GM19455 (cell line): ENCODE results near the gene EFL1.
"Not testable (repeated sequence)": the region's sequence is repeated elsewhere in the genome, so short reads cannot be mapped to it uniquely, and the experiment has no call there.

Experiments
- ATAC-seq: cut with Tn5 transposase; IDR thresholded peaks from one replicate; pipeline ENCODE4 v1.9.1; 2021; ENCODE audit not compliant: unreplicated experiment

The EFL1 gene

DNA sequence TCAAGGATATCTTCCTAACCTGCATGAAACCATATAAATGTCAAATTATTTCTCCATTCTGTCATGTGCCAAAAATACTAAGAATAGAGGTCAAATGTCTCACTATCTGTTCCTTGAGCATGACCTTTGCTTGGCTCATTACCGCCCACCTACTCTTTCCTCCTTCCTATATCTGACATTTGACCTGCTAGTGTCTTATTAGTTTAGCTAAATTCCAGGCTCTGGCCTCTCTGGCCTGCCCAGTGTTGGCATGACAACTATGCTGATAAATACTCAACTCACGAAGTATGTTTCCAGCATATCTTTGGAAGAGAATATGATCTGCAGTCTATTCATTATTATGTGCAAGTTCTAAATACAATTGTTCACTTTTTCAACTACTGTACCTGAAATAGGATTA lies 58.0 kb downstream of the EFL1 start:
- ATAC-seq, result not testable (repeated sequence)

DNA sequence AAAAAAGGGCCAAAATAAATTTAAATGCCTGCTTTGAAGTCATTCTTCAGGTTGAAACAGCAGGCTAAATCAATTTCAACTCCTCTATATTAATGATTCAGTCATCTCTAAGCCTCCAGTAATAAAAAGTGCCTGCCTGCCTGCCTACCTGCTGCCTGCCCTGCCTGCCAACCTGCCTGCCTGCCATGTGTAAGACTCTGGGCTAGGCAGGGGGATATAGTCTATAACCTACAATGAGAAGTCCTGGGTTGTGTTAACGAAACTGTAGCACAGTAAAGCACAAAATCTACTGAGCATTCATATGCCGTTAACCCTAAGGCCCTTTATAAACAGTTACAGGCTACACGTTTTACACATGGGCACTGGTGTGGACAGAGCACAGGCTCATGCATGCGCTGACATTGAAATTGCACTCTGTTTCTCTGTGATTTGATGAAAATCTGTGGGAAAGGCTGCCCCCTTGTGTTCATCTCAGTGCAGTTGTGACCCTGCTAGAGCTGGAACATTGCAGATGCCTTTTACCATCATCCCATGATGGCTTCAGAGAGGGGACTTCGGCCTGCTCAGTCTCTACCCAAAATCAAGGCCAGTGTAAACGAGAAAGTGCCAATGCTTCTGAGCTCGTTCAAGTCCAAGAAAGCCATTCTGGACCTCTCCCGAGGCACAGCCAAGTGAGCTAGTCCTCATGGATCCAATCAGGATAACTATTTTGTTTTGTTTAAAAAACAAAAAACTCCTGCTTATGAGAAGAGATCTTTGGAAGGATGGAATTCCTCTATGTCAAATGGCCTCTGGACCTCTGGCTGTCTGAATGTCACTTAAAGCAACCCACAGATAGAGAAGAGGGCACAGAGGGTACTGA lies 64.6 kb downstream of the EFL1 start:
- peak; percentile 93 for ATAC-seq

- ATAC-seq, result no peak
Observed at GRCh38 chr15:82196353-82196752, 66.2 kb downstream of the EFL1 start.

GRCh38 chr15:82195818-82196217 lies 66.7 kb downstream of the EFL1 start:
- ATAC-seq, result not testable (repeated sequence)

- not testable (repeated sequence) for ATAC-seq
Observed at GRCh38 chr15:82194488-82194887, 68.0 kb downstream of the EFL1 start.

DNA sequence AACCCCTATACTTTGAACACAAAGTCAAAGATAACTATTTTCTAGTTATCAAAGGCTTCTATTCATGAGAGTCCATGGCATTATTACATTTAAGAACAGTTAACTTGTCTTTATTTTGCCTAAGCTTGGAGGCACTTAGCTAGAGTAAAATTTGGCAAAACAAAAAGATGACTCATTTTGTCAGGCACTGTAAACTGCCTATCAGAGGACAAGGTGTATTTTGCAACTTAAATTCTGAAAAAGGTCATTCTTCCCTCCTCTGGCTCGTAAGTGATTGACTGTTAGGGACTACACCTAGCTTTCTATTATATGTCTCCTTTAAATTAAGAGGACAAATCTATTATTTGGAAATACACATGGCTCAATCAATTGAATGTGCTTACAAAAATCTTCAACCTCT lies 69.1 kb downstream of the EFL1 start:
- not testable (repeated sequence) for ATAC-seq

GRCh38 chr15:82192394-82192793 lies 70.1 kb downstream of the EFL1 start:
- not testable (repeated sequence) for ATAC-seq

- peak; percentile 90 for ATAC-seq
Observed at GRCh38 chr15:82186719-82187406, 75.7 kb downstream of the EFL1 start.

DNA sequence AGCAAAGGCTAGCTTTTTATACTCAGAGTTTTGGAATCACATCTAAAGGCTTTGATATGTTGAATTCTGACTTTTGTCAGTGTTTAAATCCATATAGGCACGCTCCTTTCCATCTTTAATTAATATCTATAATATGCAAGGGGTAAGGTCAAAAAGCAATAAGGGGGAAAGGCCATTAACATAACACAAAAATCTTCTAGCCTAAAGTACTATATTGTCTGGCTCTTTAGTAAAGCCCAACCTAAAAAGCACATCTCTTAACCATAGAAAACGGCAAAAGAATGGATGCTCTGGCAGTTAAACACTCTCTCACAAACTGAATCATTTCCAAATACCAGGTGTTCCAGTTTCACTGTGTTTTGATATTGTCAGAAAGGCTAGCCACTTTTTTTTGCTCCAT lies 76.4 kb downstream of the EFL1 start:
- no peak for ATAC-seq

GRCh38 chr15:82184776-82185175 lies 77.8 kb downstream of the EFL1 start:
- no peak for ATAC-seq

GRCh38 chr15:82184355-82184754 lies 78.2 kb downstream of the EFL1 start:
- ATAC-seq, result no peak

DNA sequence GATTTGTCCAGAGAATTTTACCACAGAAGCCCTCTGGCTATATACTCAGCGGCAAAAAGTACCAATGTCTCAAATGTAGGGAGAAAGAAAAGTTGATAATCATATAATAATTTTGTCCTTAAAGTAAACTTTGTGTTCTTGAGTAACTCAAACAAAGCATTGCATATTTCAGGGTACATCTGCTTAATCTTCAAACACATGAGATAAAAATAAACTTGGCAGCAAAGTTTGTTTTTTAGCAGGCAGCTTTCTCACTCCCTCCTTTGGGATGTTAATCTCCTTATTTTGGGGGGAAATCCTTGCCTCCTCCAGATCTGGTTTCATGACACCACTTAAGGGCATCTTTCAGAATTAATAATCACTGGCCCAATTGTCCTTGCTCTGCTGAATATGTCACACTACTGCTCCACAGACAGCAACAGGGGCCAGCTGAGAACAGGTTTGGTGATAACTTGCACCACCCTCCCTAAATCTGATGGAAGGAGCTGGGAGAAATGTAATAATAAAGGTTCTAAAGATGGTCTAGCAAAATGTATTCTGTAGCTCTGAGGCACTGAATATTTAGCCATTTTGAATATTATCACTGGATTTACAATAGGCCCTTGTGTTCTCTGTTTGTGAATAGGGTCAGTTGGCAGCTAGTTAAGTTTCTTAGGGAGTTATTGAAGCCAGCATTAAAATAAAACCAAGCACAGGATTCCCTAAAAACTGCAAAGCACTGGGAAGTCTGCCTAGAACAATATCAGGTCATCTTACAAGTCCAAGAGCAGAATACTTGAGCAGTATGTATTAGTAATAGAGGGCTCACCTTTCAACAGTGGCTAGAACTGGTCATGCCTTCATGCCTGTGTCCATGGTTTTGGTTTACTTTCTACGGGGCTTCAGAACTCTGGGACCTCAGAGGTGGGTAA lies 79.2 kb downstream of the EFL1 start:
- no peak for ATAC-seq

GRCh38 chr15:82181371-82181770 lies 81.2 kb downstream of the EFL1 start:
- ATAC-seq, result no peak

DNA sequence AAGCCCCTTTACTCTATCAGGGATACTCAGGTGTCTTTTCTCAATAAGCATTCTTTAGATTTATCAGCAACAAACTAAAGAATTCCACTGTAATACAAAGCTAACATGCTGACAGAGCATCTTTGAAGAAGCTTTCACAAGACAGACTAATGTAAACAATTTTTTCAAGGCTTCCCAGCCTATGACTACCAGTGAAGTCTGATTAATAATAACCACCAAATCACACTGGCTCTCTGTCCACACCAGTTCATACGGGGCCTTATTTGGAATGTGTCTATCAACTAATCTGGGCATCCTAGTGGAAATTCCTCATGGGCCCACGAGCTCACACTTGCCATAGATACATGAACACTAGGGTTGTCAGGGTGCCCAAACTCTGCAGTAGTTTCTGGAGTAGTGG lies 84.5 kb downstream of the EFL1 start:
- ATAC-seq, result no peak

- ATAC-seq, result no peak
Observed at GRCh38 chr15:82177291-82178010, 85.1 kb downstream of the EFL1 start.

DNA sequence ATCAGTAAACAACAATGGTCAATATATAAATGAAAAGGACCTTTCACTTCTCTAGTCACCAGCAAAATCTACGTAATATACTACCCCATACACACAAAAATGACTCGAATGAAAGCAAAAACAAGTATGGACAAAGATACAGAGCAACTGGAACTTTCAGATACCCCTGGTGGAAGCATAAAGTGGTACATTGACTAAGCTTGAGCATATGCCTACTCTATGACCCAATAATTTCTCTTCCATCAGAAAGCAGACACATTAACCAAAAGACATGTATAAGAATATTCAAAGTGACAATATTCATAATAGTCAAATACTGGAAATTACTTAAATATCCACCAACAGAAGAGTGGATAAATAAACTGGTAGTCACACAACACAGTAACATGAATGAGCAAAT lies 86.0 kb downstream of the EFL1 start:
- no peak for ATAC-seq

DNA sequence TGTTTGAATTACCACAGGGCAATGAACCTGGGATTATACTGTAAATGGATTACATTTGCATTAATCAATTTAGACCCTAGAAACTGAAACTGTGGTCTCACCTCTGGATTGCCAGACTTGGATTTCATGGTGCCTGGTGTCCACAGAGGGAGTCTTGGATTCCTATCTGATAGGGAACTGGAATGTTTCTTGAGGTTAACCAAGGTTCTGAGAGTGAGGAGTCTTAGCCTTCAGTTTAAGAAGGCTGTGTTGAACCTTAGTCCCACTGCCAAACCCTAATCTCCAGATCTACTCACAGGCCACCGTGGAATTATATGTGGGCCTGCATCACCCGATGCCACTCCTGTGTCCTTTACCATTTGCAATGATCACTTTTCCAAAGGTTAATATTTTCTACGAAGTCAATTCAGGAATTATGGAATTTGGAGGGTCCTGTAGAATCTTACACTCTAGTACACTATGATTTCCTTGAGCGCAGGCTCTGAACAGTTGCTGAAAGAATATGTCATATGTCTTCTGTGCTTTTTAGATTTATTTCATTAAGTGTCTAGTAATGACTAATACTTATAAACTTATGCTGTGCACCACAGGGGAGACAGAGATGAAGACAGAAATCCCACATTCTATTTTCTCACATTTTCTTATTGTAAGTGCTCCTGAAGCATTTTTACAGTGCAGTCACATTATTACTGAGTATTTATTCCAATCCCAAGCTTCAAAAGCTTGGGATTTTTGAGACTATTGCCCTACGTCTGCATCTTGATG lies 87.9 kb downstream of the EFL1 start:
- ATAC-seq, result no peak

GRCh38 chr15:82173108-82173507 lies 89.4 kb downstream of the EFL1 start:
- ATAC-seq, result no peak

- ATAC-seq, result no peak
Observed at GRCh38 chr15:82172506-82172905, 90.0 kb downstream of the EFL1 start.

- ATAC-seq, result no peak
Observed at GRCh38 chr15:82168757-82169156, 93.8 kb downstream of the EFL1 start.
